Endothelial cell of umbilical vein (primary cell): ENCODE results near the gene HIRA.

Experiments used
- EZH2 ChIP-seq: IDR thresholded peaks from 2 replicates; pipeline ENCODE4 v1.6.1; 2012; ENCODE audit warnings: borderline replicate concordance, low read depth, mild to moderate bottlenecking, moderate library complexity, low read length, inconsistent platforms; ENCODE audit not compliant: severe bottlenecking
- FOS ChIP-seq: IDR thresholded peaks from 2 replicates; pipeline ENCODE4 v1.6.1; 2011; ENCODE audit warnings: mild to moderate bottlenecking, low read length, moderate library complexity, borderline replicate concordance; ENCODE audit not compliant: insufficient read depth
- GATA2 ChIP-seq: IDR thresholded peaks from 2 replicates; pipeline ENCODE4 v1.7.0; 2011; ENCODE audit warnings: low read depth, mild to moderate bottlenecking, moderate library complexity, mixed read lengths, low read length; ENCODE audit not compliant: insufficient read length, insufficient read depth
- POLR2A ChIP-seq: IDR thresholded peaks from 2 replicates; pipeline ENCODE4 v1.6.1; 2012; ENCODE audit warnings: low read depth, mild to moderate bottlenecking, control low read depth, low read length
- POLR2AphosphoS5 ChIP-seq: IDR thresholded peaks from 2 replicates; pipeline ENCODE4 v1.6.1; 2012; ENCODE audit warnings: low read depth, mild to moderate bottlenecking, control low read depth, low read length, moderate library complexity; ENCODE audit not compliant: insufficient read depth
- TF ChIP-seq, protein P1 (sequence below), 2 donors: IDR thresholded peaks; 1 replicate in 1 of 2; 2 replicates in 1 of 2; pipeline ENCODE4 v1.5.1; 2011; ENCODE audit warnings: low read length in 2 of 2, mild to moderate bottlenecking in 2 of 2, moderate library complexity in 2 of 2, control low read depth in 1 of 2, inconsistent platforms in 1 of 2, low read depth in 1 of 2; ENCODE audit not compliant: insufficient read depth in 1 of 2; ENCODE audit errors: extremely low read depth in 1 of 2
- TF ChIP-seq, protein P2 (sequence below): IDR thresholded peaks from 2 replicates; pipeline ENCODE4 v1.6.1; 2011; ENCODE audit not compliant: insufficient read depth, insufficient read length

DNA sequence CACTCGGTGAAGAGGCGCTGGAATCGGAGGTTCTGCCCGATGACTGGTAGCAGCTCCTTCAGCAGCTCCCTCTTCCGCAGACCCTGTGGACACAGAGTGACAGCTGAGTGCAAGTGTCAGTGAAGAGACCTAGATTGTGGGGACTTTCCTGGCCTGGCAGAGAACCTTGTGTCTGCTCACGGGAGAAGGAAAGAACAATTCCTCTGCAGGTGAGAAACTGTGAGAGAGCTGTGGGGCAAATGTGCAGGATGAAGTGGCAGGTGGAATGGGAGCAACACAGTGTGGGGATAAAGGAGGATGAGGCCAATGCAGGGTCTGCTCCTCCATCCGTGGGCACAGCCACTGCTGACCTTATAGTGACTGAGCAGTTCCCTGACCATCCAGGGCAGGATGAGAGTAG lies 100.1 kb downstream of the HIRA start:
- no peak for TF ChIP-seq POLR2AphosphoS5
- TF ChIP-seq, protein P1, sequence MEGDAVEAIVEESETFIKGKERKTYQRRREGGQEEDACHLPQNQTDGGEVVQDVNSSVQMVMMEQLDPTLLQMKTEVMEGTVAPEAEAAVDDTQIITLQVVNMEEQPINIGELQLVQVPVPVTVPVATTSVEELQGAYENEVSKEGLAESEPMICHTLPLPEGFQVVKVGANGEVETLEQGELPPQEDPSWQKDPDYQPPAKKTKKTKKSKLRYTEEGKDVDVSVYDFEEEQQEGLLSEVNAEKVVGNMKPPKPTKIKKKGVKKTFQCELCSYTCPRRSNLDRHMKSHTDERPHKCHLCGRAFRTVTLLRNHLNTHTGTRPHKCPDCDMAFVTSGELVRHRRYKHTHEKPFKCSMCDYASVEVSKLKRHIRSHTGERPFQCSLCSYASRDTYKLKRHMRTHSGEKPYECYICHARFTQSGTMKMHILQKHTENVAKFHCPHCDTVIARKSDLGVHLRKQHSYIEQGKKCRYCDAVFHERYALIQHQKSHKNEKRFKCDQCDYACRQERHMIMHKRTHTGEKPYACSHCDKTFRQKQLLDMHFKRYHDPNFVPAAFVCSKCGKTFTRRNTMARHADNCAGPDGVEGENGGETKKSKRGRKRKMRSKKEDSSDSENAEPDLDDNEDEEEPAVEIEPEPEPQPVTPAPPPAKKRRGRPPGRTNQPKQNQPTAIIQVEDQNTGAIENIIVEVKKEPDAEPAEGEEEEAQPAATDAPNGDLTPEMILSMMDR (IDR thresholded peaks at IDR 0.05; ENCODE audit: extremely low read depth in 1 of 2, insufficient read depth in 1 of 2, low read depth in 1 of 2, low read length in 2 of 2): no peak
- TF ChIP-seq EZH2: no peak
- no peak for TF ChIP-seq POLR2A
- TF ChIP-seq, protein P2, sequence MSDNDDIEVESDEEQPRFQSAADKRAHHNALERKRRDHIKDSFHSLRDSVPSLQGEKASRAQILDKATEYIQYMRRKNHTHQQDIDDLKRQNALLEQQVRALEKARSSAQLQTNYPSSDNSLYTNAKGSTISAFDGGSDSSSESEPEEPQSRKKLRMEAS: no peak
- no peak for TF ChIP-seq FOS
- TF ChIP-seq GATA2: no peak
